ENCODE measurements around the gene GPR153.
A peak's percentile ranks its signal among the peaks of the same experiment; 100 is the strongest.

The GPR153 gene

DNA sequence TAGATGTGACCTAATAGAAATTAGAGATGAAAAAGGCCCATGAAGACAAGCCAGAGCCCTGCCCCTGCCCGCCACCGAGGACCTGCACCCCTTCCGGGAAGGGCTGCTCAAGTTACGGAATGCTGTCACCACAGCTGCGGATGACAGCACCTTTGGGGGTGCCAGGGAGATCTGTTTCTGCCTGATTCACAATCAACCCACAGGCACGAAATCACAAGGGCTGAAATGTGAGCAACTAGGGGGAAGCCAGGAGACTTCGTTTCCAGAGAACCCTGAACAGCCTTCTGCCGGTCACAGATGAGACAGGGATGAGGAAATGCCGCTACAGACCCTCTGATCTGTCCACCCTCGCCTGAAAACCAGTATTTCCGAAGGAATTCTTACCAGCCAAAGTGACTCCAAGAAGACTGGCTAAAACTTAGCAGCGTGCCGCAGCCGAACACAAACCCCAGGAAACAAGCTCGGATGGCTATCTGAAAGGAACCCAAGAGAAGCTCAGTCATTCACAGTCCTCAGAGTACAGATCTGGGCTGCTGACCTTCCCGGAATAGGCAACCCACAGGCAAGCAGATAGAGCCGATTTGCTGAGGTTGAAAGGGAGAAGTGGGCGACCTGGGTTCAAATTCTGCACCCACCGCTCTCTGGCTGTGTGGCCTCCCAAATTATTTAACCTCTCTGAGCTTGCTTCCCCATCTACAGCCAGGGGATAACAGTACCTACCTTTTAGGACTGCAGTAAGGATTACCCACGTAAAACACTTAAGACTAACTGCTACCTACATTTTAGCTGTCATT lies 26.2 kb downstream of the GPR153 start:
- Histone ChIP-seq H3K27ac (ENCODE audit: insufficient read depth in 1 of 2, low read depth in 1 of 2, low read length in 2 of 2, poor library complexity in 1 of 2, severe bottlenecking in 2 of 2) (peak overlapping the region in 1 of 2 experiments; percentile 66), H3K9me3 (ENCODE audit: control extremely low read depth in 1 of 5, control insufficient read depth in 4 of 5, insufficient read depth in 2 of 5, low read depth in 1 of 5, low read length in 4 of 5) (no peaks in the 10 kb centered on the region), H3K27me3 (replicated peaks in 2 of 5; ENCODE audit: control insufficient read depth in 4 of 5, insufficient read depth in 5 of 5, low read length in 4 of 5) (peaks cover 0 to 25% (median 0%) of the 10 kb centered on the region in 5 experiments), H3K4me1 (ENCODE audit: control extremely low read depth in 1 of 4, control insufficient read depth in 4 of 4, insufficient read depth in 4 of 4, low read length in 3 of 4) (peaks cover 4 to 16% (median 13%) of the 10 kb centered on the region in 4 experiments), H3K36me3 (ENCODE audit: control insufficient read depth in 4 of 4, insufficient read depth in 4 of 4, low read length in 3 of 4) (peaks cover 3 to 33% (median 28%) of the 10 kb centered on the region in 4 experiments), H3K4me3 (ENCODE audit: control insufficient read depth in 1 of 7, extremely low read depth in 1 of 7, insufficient read depth in 4 of 7, low read depth in 2 of 7, low read length in 6 of 7) (peak overlapping the region in 6 of 7 experiments; percentile 63 to 95 (median 78))
- no peak for DNase-seq
- WGBS (ENCODE audit: insufficient coverage) = 90% methylated on average over 14 of the region's 20 CpGs
- CTCF ChIA-PET = interaction anchor here (0.7 to 2.6 kb wide), 3 partner anchors 28 to 128 kb away, joined by 3 to 12 read pairs (median 3); partner anchors contain the start of gene RNF207
- POLR2A ChIA-PET = no interaction called here

DNA sequence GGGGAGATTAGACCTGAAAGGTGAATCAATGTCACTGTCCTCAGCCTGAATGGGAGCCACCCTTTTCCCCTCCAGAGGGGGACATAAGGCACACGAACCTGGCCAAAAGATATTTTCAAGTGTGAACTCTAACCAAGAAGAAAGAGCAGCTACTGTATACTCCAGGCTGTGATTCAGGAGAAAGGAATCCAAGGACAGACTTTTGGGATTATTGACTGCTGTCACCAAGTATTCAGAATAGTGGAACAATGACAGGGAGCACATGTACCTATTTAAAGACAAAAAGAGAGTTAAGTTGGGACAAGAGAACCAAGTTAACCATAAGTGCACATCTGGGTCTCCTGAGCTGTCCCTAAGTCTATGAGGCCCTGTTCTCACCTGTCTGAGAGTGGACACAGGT lies 27.5 kb downstream of the GPR153 start:
- Histone ChIP-seq H3K9me3 (ENCODE audit: control extremely low read depth in 1 of 5, control insufficient read depth in 4 of 5, insufficient read depth in 2 of 5, low read depth in 1 of 5, low read length in 4 of 5) (no peaks in the 10 kb centered on the region), H3K36me3 (ENCODE audit: control insufficient read depth in 4 of 4, insufficient read depth in 4 of 4, low read length in 3 of 4) (peaks cover 3 to 42% (median 31%) of the 10 kb centered on the region in 4 experiments), H3K27ac (ENCODE audit: insufficient read depth in 1 of 2, low read depth in 1 of 2, low read length in 2 of 2, poor library complexity in 1 of 2, severe bottlenecking in 2 of 2) (no peak overlapping the region), H3K27me3 (replicated peaks in 2 of 5; ENCODE audit: control insufficient read depth in 4 of 5, insufficient read depth in 5 of 5, low read length in 4 of 5) (peaks cover 0 to 11% (median 0%) of the 10 kb centered on the region in 5 experiments), H3K4me3 (ENCODE audit: control insufficient read depth in 1 of 7, extremely low read depth in 1 of 7, insufficient read depth in 4 of 7, low read depth in 2 of 7, low read length in 6 of 7) (no peak overlapping the region), H3K4me1 (ENCODE audit: control extremely low read depth in 1 of 4, control insufficient read depth in 4 of 4, insufficient read depth in 4 of 4, low read length in 3 of 4) (peaks cover 4 to 16% (median 11%) of the 10 kb centered on the region in 4 experiments)
- no peak for DNase-seq
- CTCF ChIA-PET = no interaction called here
- POLR2A ChIA-PET = no interaction called here
- no CpG with 5 or more reads among the region's 1 CpG for WGBS (ENCODE audit: insufficient coverage)

- CTCF ChIA-PET = no interaction called here
- no peaks in the 10 kb centered on the region for H3K27me3 ChIP-seq (replicated peaks in 2 of 5; ENCODE audit: control insufficient read depth in 4 of 5, insufficient read depth in 5 of 5, low read length in 4 of 5)
- POLR2A ChIA-PET = interaction anchor here (0.7 kb wide), 1 partner anchor 49 kb away, joined by 3 read pairs; no protein-coding TSS in a partner anchor
Observed at GRCh38 chr1:6225651-6226050, 35.2 kb downstream of the GPR153 start.

GRCh38 chr1:6224718-6225117 lies 36.2 kb downstream of the GPR153 start:
- no peak for DNase-seq
- 97% methylated on average over 12 of the region's 15 CpGs for WGBS (ENCODE audit: insufficient coverage)
- peaks cover 2 to 67% (median 42%) of the 10 kb centered on the region in 4 experiments for H3K36me3 ChIP-seq (ENCODE audit: control insufficient read depth in 4 of 4, insufficient read depth in 4 of 4, low read length in 3 of 4)
- CTCF ChIA-PET = interaction anchor here (1.0 kb wide), 1 partner anchor 13 kb away, joined by 4 read pairs; no protein-coding TSS in a partner anchor
- H3K4me1 ChIP-seq (ENCODE audit: control extremely low read depth in 1 of 4, control insufficient read depth in 4 of 4, insufficient read depth in 4 of 4, low read length in 3 of 4) = no peaks in the 10 kb centered on the region
- H3K4me3 ChIP-seq (ENCODE audit: control insufficient read depth in 1 of 7, extremely low read depth in 1 of 7, insufficient read depth in 4 of 7, low read depth in 2 of 7, low read length in 6 of 7) = no peak overlapping the region
- POLR2A ChIA-PET = interaction anchor here (0.6 kb wide), 1 partner anchor 9 kb away, joined by 3 read pairs; no protein-coding TSS in a partner anchor
- no peak overlapping the region for H3K27ac ChIP-seq (ENCODE audit: insufficient read depth in 1 of 2, low read depth in 1 of 2, low read length in 2 of 2, poor library complexity in 1 of 2, severe bottlenecking in 2 of 2)
- no peaks in the 10 kb centered on the region for H3K27me3 ChIP-seq (replicated peaks in 2 of 5; ENCODE audit: control insufficient read depth in 4 of 5, insufficient read depth in 5 of 5, low read length in 4 of 5)
- H3K9me3 ChIP-seq (ENCODE audit: control extremely low read depth in 1 of 5, control insufficient read depth in 4 of 5, insufficient read depth in 2 of 5, low read depth in 1 of 5, low read length in 4 of 5) = no peaks in the 10 kb centered on the region

More at GRCh38 chr1:6225651-6226050, 35.2 kb downstream of the GPR153 start:
- Histone ChIP-seq H3K4me1 (ENCODE audit: control extremely low read depth in 1 of 4, control insufficient read depth in 4 of 4, insufficient read depth in 4 of 4, low read length in 3 of 4) (no peaks in the 10 kb centered on the region), H3K27ac (ENCODE audit: insufficient read depth in 1 of 2, low read depth in 1 of 2, low read length in 2 of 2, poor library complexity in 1 of 2, severe bottlenecking in 2 of 2) (no peak overlapping the region), H3K9me3 (ENCODE audit: control extremely low read depth in 1 of 5, control insufficient read depth in 4 of 5, insufficient read depth in 2 of 5, low read depth in 1 of 5, low read length in 4 of 5) (no peaks in the 10 kb centered on the region), H3K4me3 (ENCODE audit: control insufficient read depth in 1 of 7, extremely low read depth in 1 of 7, insufficient read depth in 4 of 7, low read depth in 2 of 7, low read length in 6 of 7) (no peak overlapping the region), H3K36me3 (ENCODE audit: control insufficient read depth in 4 of 4, insufficient read depth in 4 of 4, low read length in 3 of 4) (peaks cover 2 to 68% (median 47%) of the 10 kb centered on the region in 4 experiments)
- no peak for DNase-seq
- 95% methylated on average over 7 of the region's 8 CpGs for WGBS (ENCODE audit: insufficient coverage)

GRCh38 chr1:6223617-6224016 lies 37.3 kb downstream of the GPR153 start:
- H3K27me3 ChIP-seq (replicated peaks in 2 of 5; ENCODE audit: control insufficient read depth in 4 of 5, insufficient read depth in 5 of 5, low read length in 4 of 5) = no peaks in the 10 kb centered on the region
- no peaks in the 10 kb centered on the region for H3K4me1 ChIP-seq (ENCODE audit: control extremely low read depth in 1 of 4, control insufficient read depth in 4 of 4, insufficient read depth in 4 of 4, low read length in 3 of 4)
- DNase-seq = no peak
- H3K36me3 ChIP-seq (ENCODE audit: control insufficient read depth in 4 of 4, insufficient read depth in 4 of 4, low read length in 3 of 4) = peaks cover 2 to 59% (median 40%) of the 10 kb centered on the region in 4 experiments
- no peaks in the 10 kb centered on the region for H3K9me3 ChIP-seq (ENCODE audit: control extremely low read depth in 1 of 5, control insufficient read depth in 4 of 5, insufficient read depth in 2 of 5, low read depth in 1 of 5, low read length in 4 of 5)
- POLR2A ChIA-PET = no interaction called here
- no peak overlapping the region for H3K4me3 ChIP-seq (ENCODE audit: control insufficient read depth in 1 of 7, extremely low read depth in 1 of 7, insufficient read depth in 4 of 7, low read depth in 2 of 7, low read length in 6 of 7)
- no peak overlapping the region for H3K27ac ChIP-seq (ENCODE audit: insufficient read depth in 1 of 2, low read depth in 1 of 2, low read length in 2 of 2, poor library complexity in 1 of 2, severe bottlenecking in 2 of 2)
- CTCF ChIA-PET = interaction anchor here (1.0 kb wide), 1 partner anchor 15 kb away, joined by 4 read pairs; no protein-coding TSS in a partner anchor
- WGBS (ENCODE audit: insufficient coverage) = 100% methylated on average over 4 of the region's 13 CpGs

DNA sequence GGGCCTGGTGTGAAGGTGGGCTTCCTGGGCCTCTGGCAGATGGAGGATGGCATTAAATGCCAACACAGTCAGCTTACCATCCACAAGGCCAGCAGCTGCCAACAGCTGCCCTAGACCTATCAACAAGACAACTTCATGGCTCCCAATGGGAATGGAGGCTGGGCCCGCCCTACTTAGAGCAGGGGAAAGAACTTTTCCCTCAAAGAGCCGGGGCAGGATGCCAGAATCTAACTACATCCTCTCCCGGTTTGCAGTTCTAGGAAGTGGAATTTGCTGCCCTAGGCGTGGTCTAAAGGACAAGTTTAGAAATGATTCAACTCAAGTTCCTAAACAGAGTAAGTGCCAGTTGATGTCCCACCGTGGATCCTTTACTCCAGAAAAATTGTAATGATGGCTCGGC lies 38.3 kb downstream of the GPR153 start:
- no peak for DNase-seq
- no peak overlapping the region for H3K4me3 ChIP-seq (ENCODE audit: control insufficient read depth in 1 of 7, extremely low read depth in 1 of 7, insufficient read depth in 4 of 7, low read depth in 2 of 7, low read length in 6 of 7)
- no peaks in the 10 kb centered on the region for H3K4me1 ChIP-seq (ENCODE audit: control extremely low read depth in 1 of 4, control insufficient read depth in 4 of 4, insufficient read depth in 4 of 4, low read length in 3 of 4)
- H3K36me3 ChIP-seq (ENCODE audit: control insufficient read depth in 4 of 4, insufficient read depth in 4 of 4, low read length in 3 of 4) = peaks cover 2 to 57% (median 36%) of the 10 kb centered on the region in 4 experiments
- H3K9me3 ChIP-seq (ENCODE audit: control extremely low read depth in 1 of 5, control insufficient read depth in 4 of 5, insufficient read depth in 2 of 5, low read depth in 1 of 5, low read length in 4 of 5) = no peaks in the 10 kb centered on the region
- CTCF ChIA-PET = no interaction called here
- POLR2A ChIA-PET = no interaction called here
- H3K27me3 ChIP-seq (replicated peaks in 2 of 5; ENCODE audit: control insufficient read depth in 4 of 5, insufficient read depth in 5 of 5, low read length in 4 of 5) = no peaks in the 10 kb centered on the region
- no peak overlapping the region for H3K27ac ChIP-seq (ENCODE audit: insufficient read depth in 1 of 2, low read depth in 1 of 2, low read length in 2 of 2, poor library complexity in 1 of 2, severe bottlenecking in 2 of 2)
- WGBS (ENCODE audit: insufficient coverage) = 95% methylated on average over 6 of the region's 6 CpGs

DNA sequence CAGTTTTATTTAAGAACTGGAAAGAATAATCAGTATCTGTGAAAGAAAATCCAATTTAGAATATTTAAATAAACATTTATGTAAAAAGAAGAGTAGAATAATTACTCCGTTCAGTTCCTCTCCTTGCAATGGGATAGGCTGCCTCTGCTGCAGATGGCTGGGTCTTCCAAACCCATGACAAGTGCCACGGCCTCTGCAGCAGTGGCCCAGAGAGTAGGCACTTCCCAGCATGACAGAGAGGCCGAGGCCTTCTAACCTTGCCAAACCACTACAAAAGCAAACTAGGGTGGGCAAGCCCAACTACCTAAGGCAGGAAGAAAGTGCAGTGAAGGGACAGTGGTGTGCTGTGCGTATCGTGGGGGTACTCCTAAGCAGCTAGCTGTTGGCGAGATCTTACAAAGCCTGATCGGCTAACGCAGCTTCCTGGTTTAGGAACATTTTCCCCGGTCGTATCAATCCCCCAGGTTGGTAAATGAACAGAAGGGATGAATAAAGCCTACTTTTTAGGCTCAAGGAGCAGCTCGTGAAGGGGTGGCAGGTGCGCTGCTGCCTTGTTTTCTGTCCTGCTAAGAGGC lies 39.6 kb downstream of the GPR153 start:
- no peaks in the 10 kb centered on the region for H3K9me3 ChIP-seq (ENCODE audit: control extremely low read depth in 1 of 5, control insufficient read depth in 4 of 5, insufficient read depth in 2 of 5, low read depth in 1 of 5, low read length in 4 of 5)
- CTCF ChIA-PET = interaction anchor here (0.9 to 1.2 kb wide), 2 partner anchors 17 to 166 kb away, joined by 3 to 4 read pairs; no protein-coding TSS in a partner anchor
- DNase-seq = no peak
- H3K4me3 ChIP-seq (ENCODE audit: control insufficient read depth in 1 of 7, extremely low read depth in 1 of 7, insufficient read depth in 4 of 7, low read depth in 2 of 7, low read length in 6 of 7) = no peak overlapping the region
- H3K27ac ChIP-seq (ENCODE audit: insufficient read depth in 1 of 2, low read depth in 1 of 2, low read length in 2 of 2, poor library complexity in 1 of 2, severe bottlenecking in 2 of 2) = no peak overlapping the region
- no peaks in the 10 kb centered on the region for H3K27me3 ChIP-seq (replicated peaks in 2 of 5; ENCODE audit: control insufficient read depth in 4 of 5, insufficient read depth in 5 of 5, low read length in 4 of 5)
- peaks cover 2 to 46% (median 28%) of the 10 kb centered on the region in 4 experiments for H3K36me3 ChIP-seq (ENCODE audit: control insufficient read depth in 4 of 4, insufficient read depth in 4 of 4, low read length in 3 of 4)
- H3K4me1 ChIP-seq (ENCODE audit: control extremely low read depth in 1 of 4, control insufficient read depth in 4 of 4, insufficient read depth in 4 of 4, low read length in 3 of 4) = no peaks in the 10 kb centered on the region
- 97% methylated on average over 12 of the region's 12 CpGs for WGBS (ENCODE audit: insufficient coverage)
- POLR2A ChIA-PET = interaction anchor here (0.7 kb wide), 1 partner anchor 136 kb away, joined by 3 read pairs; no protein-coding TSS in a partner anchor

Measured in common myeloid progenitor, CD34-positive (primary cell).